ENCODE measurements around the gene CAMK2D. TPM values are rescaled to one million over a fixed set of nuclear protein-coding genes. Genes with fewer than 3 reads are reported as not detected.

CAMK2D gene
- total and polyA plus RNA-seq, 10 donors: 5.9 to 44.2 (median 33.3) TPM

- Histone ChIP-seq H3K4me3 (no peak overlapping the region), H3K27ac (no peak overlapping the region), H3K9me3 (no peaks in the 10 kb centered on the region), H3K27me3 (replicated peaks in 1 of 7) (no peaks in the 10 kb centered on the region), H3K36me3 (peaks cover 0 to 47% (median 14%) of the 10 kb centered on the region in 6 donors), H3K4me1 (no peaks in the 10 kb centered on the region)
- 88 to 94% (median 94%) methylated on average over 2 of the region's 2 CpGs for WGBS, 5 donors
- no peak for TF ChIP-seq CTCF (IDR thresholded peaks at IDR 0.05 in 8 of 11, conservative IDR thresholded peaks at IDR 0.05 in 3 of 11)
- TF ChIP-seq POLR2AphosphoS5 (IDR thresholded peaks at IDR 0.05): no peak
- TF ChIP-seq POLR2A (IDR thresholded peaks at IDR 0.05): no peak
- intact Hi-C loops (cut with DNase I; ENCODE audit: low total_unique reads): no loop called here
- no peak for DNase-seq
Measured at GRCh38 chr4:113531572-113531971, 230.0 kb downstream of the CAMK2D start.

- no peaks in the 10 kb centered on the region for H3K9me3 ChIP-seq
- TF ChIP-seq CTCF (IDR thresholded peaks at IDR 0.05 in 8 of 11, conservative IDR thresholded peaks at IDR 0.05 in 3 of 11): no peak
- no peak for TF ChIP-seq POLR2AphosphoS5 (IDR thresholded peaks at IDR 0.05)
- TF ChIP-seq POLR2A (IDR thresholded peaks at IDR 0.05): no peak
- H3K27me3 ChIP-seq (replicated peaks in 1 of 7): no peaks in the 10 kb centered on the region
- H3K4me1 ChIP-seq: no peaks in the 10 kb centered on the region
- DNase-seq: no peak
- peaks cover 0 to 66% (median 14%) of the 10 kb centered on the region in 6 donors for H3K36me3 ChIP-seq
- intact Hi-C loops (cut with DNase I; ENCODE audit: low total_unique reads): no loop called here
- 72 to 93% (median 88%) methylated on average over 1 of the region's 1 CpG for WGBS, 5 donors
- no peak overlapping the region for H3K4me3 ChIP-seq
- no peak overlapping the region for H3K27ac ChIP-seq
Measured at GRCh38 chr4:113528395-113528794, 233.1 kb downstream of the CAMK2D start.

GRCh38 chr4:113525521-113525920 lies 236.0 kb downstream of the CAMK2D start:
- Histone ChIP-seq H3K27ac (no peak overlapping the region), H3K9me3 (no peaks in the 10 kb centered on the region), H3K4me3 (no peak overlapping the region), H3K36me3 (peaks cover 0 to 73% (median 8%) of the 10 kb centered on the region in 6 donors), H3K4me1 (no peaks in the 10 kb centered on the region), H3K27me3 (replicated peaks in 1 of 7) (no peaks in the 10 kb centered on the region)
- no peak for TF ChIP-seq CTCF (IDR thresholded peaks at IDR 0.05 in 8 of 11, conservative IDR thresholded peaks at IDR 0.05 in 3 of 11)
- no peak for TF ChIP-seq POLR2AphosphoS5 (IDR thresholded peaks at IDR 0.05)
- TF ChIP-seq POLR2A (IDR thresholded peaks at IDR 0.05): no peak
- intact Hi-C loops (cut with DNase I; ENCODE audit: low total_unique reads): no loop called here
- WGBS, 5 donors: 90 to 99% (median 96%) methylated on average over 2 of the region's 2 CpGs
- DNase-seq: no peak

GRCh38 chr4:113524505-113525186 lies 236.9 kb downstream of the CAMK2D start:
- H3K36me3 ChIP-seq: peaks cover 0 to 68% (median 1%) of the 10 kb centered on the region in 6 donors
- 89 to 97% (median 96%) methylated on average over 2 of the region's 2 CpGs for WGBS, 5 donors
- H3K9me3 ChIP-seq: no peaks in the 10 kb centered on the region
- intact Hi-C loops (cut with DNase I; ENCODE audit: low total_unique reads): no loop called here
- no peaks in the 10 kb centered on the region for H3K4me1 ChIP-seq
- H3K27me3 ChIP-seq (replicated peaks in 1 of 7): no peaks in the 10 kb centered on the region
- H3K27ac ChIP-seq: no peak overlapping the region
- H3K4me3 ChIP-seq: no peak overlapping the region
- no peak for DNase-seq
- no peak for TF ChIP-seq CTCF (IDR thresholded peaks at IDR 0.05 in 8 of 11, conservative IDR thresholded peaks at IDR 0.05 in 3 of 11)
- TF ChIP-seq POLR2AphosphoS5 (IDR thresholded peaks at IDR 0.05): no peak
- TF ChIP-seq POLR2A (IDR thresholded peaks at IDR 0.05): no peak
